PC-3 (cell line): ENCODE measurements around the gene ZMYM4. TPM values are rescaled to one million over a fixed set of nuclear protein-coding genes. Genes with fewer than 3 reads are reported as not detected.

Source experiments
- ATAC-seq: fragments of 200-7000 bp; cut with Tn5 transposase; 2 replicates; pipeline ENCODE4 v1.9.1; 2020; ENCODE audit warnings: mild to moderate bottlenecking, moderate library complexity
- BruUV-seq: library from RNA; stranded (reverse); fragments of 400-500 nt; replicated peaks from 2 replicates; lab custom pipeline; 2021; lab: Mats Ljungman, UMichigan
- CTCF ChIA-PET: fragments of 300-600 bp; sonication (Branson Sonifier 250); formaldehyde crosslinking; loops from one replicate; lab custom pipeline; 2022; ENCODE audit warnings: antibody characterized with exemption; lab: Charles Lee
- POLR2A ChIA-PET: fragments of 300-600 bp; sonication (Branson Sonifier 250); formaldehyde crosslinking; loops from one replicate; lab custom pipeline; 2022; ENCODE audit warnings: antibody characterized with exemption; ENCODE audit not compliant: unreplicated experiment; lab: Charles Lee
- DNase-seq: peaks from one replicate; pipeline ENCODE4 v3.0.0-alpha.2; 2015
- H2AFZ ChIP-seq: fragments of 300-600 bp; sonication (generic); 2 replicates; pipeline ENCODE4 v1.6.0; 2016; ENCODE audit warnings: antibody characterized with exemption, low read length
- H3F3A ChIP-seq: fragments of 300-600 bp; sonication (generic); one replicate; pipeline ENCODE4 v1.6.0; 2017; ENCODE audit warnings: antibody characterized with exemption, low read length, control low read depth, mild to moderate bottlenecking; ENCODE audit not compliant: unreplicated experiment
- H3K27ac ChIP-seq: fragments of 300-600 bp; sonication (generic); 2 replicates; pipeline ENCODE4 v1.5.1; 2016; ENCODE audit warnings: mild to moderate bottlenecking, low read length
- H3K27me3 ChIP-seq: fragments of 300-600 bp; sonication (generic); 2 replicates; pipeline ENCODE4 v1.6.1; 2016; ENCODE audit warnings: low read length, mixed read lengths
- H3K36me3 ChIP-seq: fragments of 300-600 bp; sonication (generic); 2 replicates; pipeline ENCODE4 v1.6.1; 2016; ENCODE audit warnings: low read depth, mixed run types, low read length, mixed read lengths
- H3K4me1 ChIP-seq: fragments of 300-600 bp; sonication (generic); 2 replicates; pipeline ENCODE4 v1.5.1; 2016; ENCODE audit warnings: low read length; ENCODE audit not compliant: insufficient read depth
- H3K4me2 ChIP-seq: fragments of 300-600 bp; sonication (generic); 2 replicates; pipeline ENCODE4 v1.6.0; 2016; ENCODE audit warnings: low read length
- H3K4me3 ChIP-seq: fragments of 300-600 bp; sonication (generic); 2 replicates; pipeline ENCODE4 v1.5.1; 2016; ENCODE audit warnings: mild to moderate bottlenecking, low read length, mixed read lengths
- H3K79me2 ChIP-seq: fragments of 300-600 bp; sonication (generic); 2 replicates; pipeline ENCODE4 v1.6.1; 2017; ENCODE audit warnings: low read length, mixed read lengths
- H3K9ac ChIP-seq: fragments of 300-600 bp; sonication (generic); 2 replicates; pipeline ENCODE4 v1.6.0; 2016; ENCODE audit warnings: mild to moderate bottlenecking, low read length
- H3K9me2 ChIP-seq: fragments of 300-600 bp; sonication (generic); replicated peaks from 2 replicates; pipeline ENCODE4 v1.6.1; 2016; ENCODE audit warnings: mixed run types, low read length, mixed read lengths
- H3K9me3 ChIP-seq: fragments of 300-600 bp; sonication (generic); 2 replicates; pipeline ENCODE4 v1.6.1; 2016; ENCODE audit warnings: low read length, mixed read lengths
- H4K20me1 ChIP-seq: fragments of 300-600 bp; sonication (generic); 2 replicates; pipeline ENCODE4 v1.6.1; 2016; ENCODE audit warnings: low read length, mixed read lengths
- EZH2 ChIP-seq: fragments of 300-600 bp; sonication (generic); IDR thresholded peaks from one replicate; pipeline ENCODE4 v1.6.1; 2017; ENCODE audit warnings: antibody characterized with exemption, mild to moderate bottlenecking, low read length; ENCODE audit not compliant: unreplicated experiment
- EZH2phosphoT487 ChIP-seq: fragments of 300-600 bp; sonication (generic); IDR thresholded peaks from 2 replicates; pipeline ENCODE4 v1.6.1; 2018; ENCODE audit warnings: mild to moderate bottlenecking, antibody characterized with exemption, low read length, borderline replicate concordance
- intact Hi-C: fragments of 100-400 bp; cut with micrococcal nuclease; formaldehyde crosslinking; loops from 2 replicates; pipeline ENCODE4 v1.9.0; 2023
- total RNA-seq: library from RNA; depleted of rRNA; stranded (reverse); fragments of >200 nt; gene quantifications from 2 replicates; pipeline ENCODE4 v1.2.3, GENCODE V29; 2014
- TF ChIP-seq, protein P1 (sequence below): fragments of 300-600 bp; sonication (generic); conservative IDR thresholded peaks from 2 replicates; pipeline ENCODE4 v1.5.1; 2017; ENCODE audit warnings: antibody characterized with exemption, low read depth, mild to moderate bottlenecking, low read length

ZMYM4 gene
- total RNA-seq, 1 experiment from 2014 or later: 28.5 TPM

GRCh38 chr1:35390600-35391494 lies 122.3 kb downstream of the ZMYM4 start:
- Histone ChIP-seq H3K27ac (no peak overlapping the region), H3K9me2 (no peaks in the 10 kb centered on the region), H3K9ac (no peak overlapping the region), H3F3A (no peaks in the 10 kb centered on the region), H3K27me3 (no peaks in the 10 kb centered on the region), H3K4me2 (no peak overlapping the region), H3K79me2 (no peaks in the 10 kb centered on the region), H4K20me1 (no peaks in the 10 kb centered on the region), H3K4me1 (no peaks in the 10 kb centered on the region), H2AFZ (no peak overlapping the region), H3K36me3 (peaks cover 44% of the 10 kb centered on the region), H3K4me3 (no peak overlapping the region), H3K9me3 (no peaks in the 10 kb centered on the region)
- intact Hi-C loops: no loop called here
- ATAC-seq (no peak), DNase-seq (no peak)
- TF ChIP-seq, protein P1, sequence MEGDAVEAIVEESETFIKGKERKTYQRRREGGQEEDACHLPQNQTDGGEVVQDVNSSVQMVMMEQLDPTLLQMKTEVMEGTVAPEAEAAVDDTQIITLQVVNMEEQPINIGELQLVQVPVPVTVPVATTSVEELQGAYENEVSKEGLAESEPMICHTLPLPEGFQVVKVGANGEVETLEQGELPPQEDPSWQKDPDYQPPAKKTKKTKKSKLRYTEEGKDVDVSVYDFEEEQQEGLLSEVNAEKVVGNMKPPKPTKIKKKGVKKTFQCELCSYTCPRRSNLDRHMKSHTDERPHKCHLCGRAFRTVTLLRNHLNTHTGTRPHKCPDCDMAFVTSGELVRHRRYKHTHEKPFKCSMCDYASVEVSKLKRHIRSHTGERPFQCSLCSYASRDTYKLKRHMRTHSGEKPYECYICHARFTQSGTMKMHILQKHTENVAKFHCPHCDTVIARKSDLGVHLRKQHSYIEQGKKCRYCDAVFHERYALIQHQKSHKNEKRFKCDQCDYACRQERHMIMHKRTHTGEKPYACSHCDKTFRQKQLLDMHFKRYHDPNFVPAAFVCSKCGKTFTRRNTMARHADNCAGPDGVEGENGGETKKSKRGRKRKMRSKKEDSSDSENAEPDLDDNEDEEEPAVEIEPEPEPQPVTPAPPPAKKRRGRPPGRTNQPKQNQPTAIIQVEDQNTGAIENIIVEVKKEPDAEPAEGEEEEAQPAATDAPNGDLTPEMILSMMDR: no peak
- ChIA-PET CTCF (no interaction called here), POLR2A (no interaction called here)
- no TSS peak for BruUV-seq

- POLR2A ChIA-PET: no interaction called here
- Histone ChIP-seq H3K36me3 (peaks cover 52% of the 10 kb centered on the region), H3K27ac (no peak overlapping the region), H3F3A (no peaks in the 10 kb centered on the region), H3K9me2 (no peaks in the 10 kb centered on the region), H2AFZ (no peak overlapping the region), H3K9me3 (no peaks in the 10 kb centered on the region), H3K79me2 (no peaks in the 10 kb centered on the region), H3K27me3 (no peaks in the 10 kb centered on the region), H3K9ac (no peak overlapping the region), H3K4me2 (no peak overlapping the region), H3K4me1 (no peaks in the 10 kb centered on the region), H3K4me3 (no peak overlapping the region), H4K20me1 (no peaks in the 10 kb centered on the region)
- ATAC-seq: no peak
- no TSS peak for BruUV-seq
- intact Hi-C loops: no loop called here
- no peak for DNase-seq
- CTCF ChIA-PET: no interaction called here
- TF ChIP-seq EZH2phosphoT487 (no peak), EZH2 (no peak)
- TF ChIP-seq, protein P1: no peak
Measured at GRCh38 chr1:35394386-35394785, 125.9 kb downstream of the ZMYM4 start.

- Histone ChIP-seq H4K20me1 (no peaks in the 10 kb centered on the region), H3K36me3 (peaks cover 48% of the 10 kb centered on the region), H3F3A (no peaks in the 10 kb centered on the region), H3K4me1 (no peaks in the 10 kb centered on the region), H3K4me3 (no peak overlapping the region), H3K27ac (no peak overlapping the region), H3K79me2 (no peaks in the 10 kb centered on the region), H3K9me2 (no peaks in the 10 kb centered on the region), H3K9me3 (no peaks in the 10 kb centered on the region), H3K9ac (no peak overlapping the region), H2AFZ (no peak overlapping the region), H3K4me2 (no peak overlapping the region), H3K27me3 (no peaks in the 10 kb centered on the region)
- intact Hi-C loops: no loop called here
- no peak for ATAC-seq
- CTCF ChIA-PET: no interaction called here
- no TSS peak for BruUV-seq
- DNase-seq: no peak
- TF ChIP-seq EZH2 (no peak), EZH2phosphoT487 (no peak)
- TF ChIP-seq, protein P1: no peak
- POLR2A ChIA-PET: no interaction called here
Measured at GRCh38 chr1:35398739-35399138, 130.2 kb downstream of the ZMYM4 start.
